CD4-positive, alpha-beta T cell (primary cell): ENCODE measurements around the gene DNAH7. TPM values are rescaled to one million over a fixed set of nuclear protein-coding genes. Genes with fewer than 3 reads are reported as not detected.

Experiments
- ATAC-seq: fragments of 200-7000 bp; cut with Tn5 transposase; one replicate; pipeline ENCODE4 v1.10.0; 2022; ENCODE audit warnings: mild to moderate bottlenecking; ENCODE audit not compliant: poor library complexity
- CTCF ChIA-PET: fragments of 350-600 bp; sonication (Branson Sonifier 250); formaldehyde crosslinking; loops from one replicate; lab custom pipeline; 2021; ENCODE audit warnings: antibody characterized with exemption, inconsistent platforms; lab: Charles Lee
- POLR2A ChIA-PET: fragments of 350-600 bp; sonication (Branson Sonifier 250); formaldehyde crosslinking; loops from one replicate; lab custom pipeline; 2021; ENCODE audit warnings: antibody characterized with exemption, inconsistent platforms; lab: Charles Lee
- DNase-seq, 14 experiments: peaks; one replicate each; pipeline ENCODE4 v3.0.0-alpha.2; 2013 to 2020; ENCODE audit warnings: mixed read lengths in 2 of 14
- H3K27ac ChIP-seq, 2 donors: one replicate each; pipeline versions ENCODE4 v1.5.1 to v1.7.0; 2013; ENCODE audit warnings: low read length in 2 of 2, low read depth in 1 of 2, mild to moderate bottlenecking in 1 of 2
- H3K27me3 ChIP-seq, 2 experiments: 1 replicate in 1 of 2; 2 replicates in 1 of 2; pipeline versions ENCODE4 v1.6.1 to v1.7.0; 2013; ENCODE audit warnings: low read length in 2 of 2, control low read depth in 1 of 2, mild to moderate bottlenecking in 1 of 2, moderate library complexity in 1 of 2; ENCODE audit not compliant: insufficient read depth in 2 of 2, control insufficient read depth in 1 of 2
- H3K36me3 ChIP-seq: one replicate; pipeline ENCODE4 v1.6.1; 2013; ENCODE audit warnings: low read length, control low read depth; ENCODE audit not compliant: insufficient read depth
- H3K4me1 ChIP-seq: one replicate; pipeline ENCODE4 v1.6.1; 2013; ENCODE audit warnings: low read length, control low read depth; ENCODE audit not compliant: insufficient read depth
- H3K4me3 ChIP-seq: one replicate; pipeline ENCODE4 v1.5.1; 2013; ENCODE audit warnings: mild to moderate bottlenecking, low read length, moderate library complexity
- H3K9me3 ChIP-seq, 2 experiments: 1 replicate in 1 of 2; 2 replicates in 1 of 2; pipeline versions ENCODE4 v1.6.1 to v1.7.0; 2013; ENCODE audit warnings: low read length in 2 of 2, mild to moderate bottlenecking in 2 of 2, control low read depth in 1 of 2, moderate library complexity in 1 of 2; ENCODE audit not compliant: control insufficient read depth in 1 of 2, insufficient read depth in 1 of 2
- H3K27ac Mint-ChIP-seq: one replicate; pipeline ENCODE4 v1.8.0; 2020; ENCODE audit warnings: mixed read lengths
- H3K27me3 Mint-ChIP-seq: one replicate; pipeline ENCODE4 v1.8.0; 2021; ENCODE audit warnings: mixed read lengths
- H3K36me3 Mint-ChIP-seq: one replicate; pipeline ENCODE4 v1.8.0; 2021; ENCODE audit warnings: low read depth, mixed read lengths
- H3K4me1 Mint-ChIP-seq: one replicate; pipeline ENCODE4 v1.8.0; 2021; ENCODE audit warnings: low read depth, mixed read lengths
- H3K4me3 Mint-ChIP-seq: one replicate; pipeline ENCODE4 v1.8.0; 2020; ENCODE audit warnings: mild to moderate bottlenecking, mixed read lengths
- H3K9me3 Mint-ChIP-seq: one replicate; pipeline ENCODE4 v1.8.0; 2020; ENCODE audit warnings: mixed read lengths
- CTCF ChIP-seq: fragments of 200-600 bp; IDR thresholded peaks from one replicate; pipeline ENCODE4 v1.8.0; 2022; ENCODE audit warnings: antibody characterized with exemption, mild to moderate bottlenecking
- intact Hi-C, 2 experiments: fragments of 100-400 bp; cut with DNase I in 1 of 2; cut with micrococcal nuclease in 1 of 2; formaldehyde crosslinking; loops; one replicate each; pipeline versions ENCODE4 v1.15.1 to v1.9.0; 2023 to 2025; cut with DNase I, micrococcal nuclease
- total RNA-seq, 174 experiments: library from RNA in 2 of 174; stranded (reverse) in 2 of 174; gene quantifications; one replicate each; pipeline ENCODE4 v1.2.3 and lab custom pipeline; 2021 to 2026

Gene DNAH7
- total RNA-seq, 2 experiments from 2014 or later = not detected

DNA sequence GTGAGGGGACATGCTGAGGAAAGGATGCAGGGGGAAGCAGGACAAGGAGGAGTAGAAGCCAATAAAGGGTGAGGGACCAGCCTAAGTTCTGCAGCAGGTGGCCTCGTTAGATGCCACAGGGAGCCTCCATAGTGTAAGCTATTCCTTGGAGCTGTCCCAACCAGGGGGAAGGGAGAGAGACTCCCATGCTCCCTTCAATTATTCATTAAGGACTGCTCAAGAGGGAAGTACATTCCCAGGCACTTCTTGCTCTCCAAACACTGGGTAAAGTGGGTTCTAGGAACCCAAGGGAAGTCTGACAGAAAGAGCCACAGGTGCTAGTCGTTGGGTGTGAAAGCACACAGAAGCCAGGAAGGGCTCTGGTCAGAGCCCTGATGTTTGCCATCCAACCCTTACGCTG is 217.9 kb downstream of the DNAH7 start:
- H3K36me3 Mint-ChIP-seq = no peaks in the 10 kb centered on the region
- Histone ChIP-seq H3K27ac (no peak overlapping the region), H3K4me3 (no peak overlapping the region), H3K27me3 (no peaks in the 10 kb centered on the region), H3K9me3 (no peaks in the 10 kb centered on the region), H3K36me3 (no peaks in the 10 kb centered on the region), H3K4me1 (no peaks in the 10 kb centered on the region)
- ATAC-seq (no peak), DNase-seq (no peak)
- no peaks in the 10 kb centered on the region for H3K9me3 Mint-ChIP-seq
- intact Hi-C loops = loop anchor here in 1 of 2 experiments (2.0 kb wide), 1 partner anchor 14 kb away; no protein-coding TSS in a partner anchor
- no peak overlapping the region for H3K27ac Mint-ChIP-seq
- no peaks in the 10 kb centered on the region for H3K4me1 Mint-ChIP-seq
- no peak for TF ChIP-seq CTCF
- H3K27me3 Mint-ChIP-seq = no peaks in the 10 kb centered on the region
- ChIA-PET POLR2A (no interaction called here), CTCF (interaction anchor here (0.9 kb wide), 1 partner anchor 11 kb away, joined by 3 read pairs; no protein-coding TSS in a partner anchor)
- H3K4me3 Mint-ChIP-seq = no peak overlapping the region

DNA sequence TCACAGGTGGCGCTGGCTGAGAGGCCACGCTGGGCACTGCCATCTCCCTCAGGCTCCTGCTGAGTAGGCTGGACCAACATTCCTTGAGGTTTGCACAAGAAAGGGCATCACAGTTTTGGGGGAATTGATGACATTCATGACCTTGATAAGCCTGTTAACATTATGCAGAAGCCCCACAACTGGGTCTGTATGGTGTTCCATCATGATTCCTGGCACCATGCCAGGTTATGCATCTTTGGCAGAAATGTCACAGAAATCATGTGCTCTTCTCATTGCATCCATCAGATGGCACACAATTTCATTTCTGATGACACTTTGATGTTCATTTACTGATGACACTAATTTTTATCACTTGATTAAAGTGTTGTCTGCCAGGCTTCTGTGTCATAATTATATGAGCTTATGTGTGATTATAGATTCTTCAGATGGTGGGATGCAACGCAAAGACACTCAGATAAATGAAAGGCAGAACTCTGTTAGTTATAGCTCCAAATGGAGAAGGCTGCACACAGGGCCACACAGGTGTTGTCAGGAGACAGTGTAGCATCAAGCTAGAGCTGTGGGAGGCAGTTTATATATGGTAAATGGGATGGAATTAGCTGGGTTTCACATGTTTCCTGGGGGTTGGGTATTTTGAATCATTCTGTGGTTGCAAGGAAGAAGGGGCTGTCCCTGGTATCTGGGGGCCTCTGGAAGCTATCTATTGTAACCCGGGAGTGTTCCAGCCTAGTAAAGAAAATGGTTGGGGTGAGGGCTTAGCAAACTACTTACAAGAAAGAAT is 220.3 kb downstream of the DNAH7 start:
- H3K27me3 ChIP-seq = no peaks in the 10 kb centered on the region
- no peaks in the 10 kb centered on the region for H3K4me1 ChIP-seq
- DNase-seq = peak in 4 of 14 experiments; percentile 1 to 26 (median 18)
- ATAC-seq = no peak
- Mint-ChIP-seq H3K27ac (no peak overlapping the region), H3K36me3 (no peaks in the 10 kb centered on the region), H3K9me3 (no peaks in the 10 kb centered on the region), H3K27me3 (no peaks in the 10 kb centered on the region), H3K4me1 (no peaks in the 10 kb centered on the region), H3K4me3 (no peak overlapping the region)
- no peak overlapping the region for H3K4me3 ChIP-seq
- CTCF ChIA-PET = no interaction called here
- no peak overlapping the region for H3K27ac ChIP-seq
- POLR2A ChIA-PET = no interaction called here
- H3K36me3 ChIP-seq = no peaks in the 10 kb centered on the region
- H3K9me3 ChIP-seq = no peaks in the 10 kb centered on the region
- intact Hi-C loops = no loop called here
- TF ChIP-seq CTCF = no peak

GRCh38 chr2:195842932-195843331 is 225.7 kb downstream of the DNAH7 start:
- peaks cover 6% of the 10 kb centered on the region for H3K4me1 Mint-ChIP-seq
- TF ChIP-seq CTCF = no peak
- Histone ChIP-seq H3K36me3 (no peaks in the 10 kb centered on the region), H3K4me1 (no peaks in the 10 kb centered on the region), H3K4me3 (peak overlapping the region; percentile 10), H3K9me3 (no peaks in the 10 kb centered on the region), H3K27ac (no peak overlapping the region), H3K27me3 (no peaks in the 10 kb centered on the region)
- no peak overlapping the region for H3K27ac Mint-ChIP-seq
- H3K9me3 Mint-ChIP-seq = no peaks in the 10 kb centered on the region
- H3K36me3 Mint-ChIP-seq = no peaks in the 10 kb centered on the region
- CTCF ChIA-PET = no interaction called here
- ATAC-seq (no peak), DNase-seq (peak in 1 of 14 experiments; percentile 10)
- POLR2A ChIA-PET = no interaction called here
- H3K4me3 Mint-ChIP-seq = no peak overlapping the region
- intact Hi-C loops = no loop called here
- H3K27me3 Mint-ChIP-seq = no peaks in the 10 kb centered on the region
